Measurements from ENCODE around the gene CAMK1D.

- TF ChIP-seq CTCF (IDR thresholded peaks at IDR 0.05; ENCODE audit: low read depth, low read length) (no peak), POLR2A (IDR thresholded peaks at IDR 0.05; ENCODE audit: extremely low read depth, insufficient read length) (no peak)
Observed at GRCh38 chr10:12704488-12704887, 355.1 kb downstream of the CAMK1D start.

All from NB4 (cell line).